Prostate gland (tissue), 2 donors: ENCODE measurements around the gene CCDC198.

Source experiments
- CTCF ChIP-seq, 4 experiments: fragments of 200-600 bp in 2 of 4; fragments of 450-650 bp in 2 of 4; sonication (generic) in 2 of 4; IDR thresholded peaks; 1 replicate in 3 of 4; 2 replicates in 1 of 4; pipeline ENCODE4 v1.5.1; 2016 to 2019; ENCODE audit warnings: antibody characterized with exemption in 4 of 4, mild to moderate bottlenecking in 2 of 4, moderate library complexity in 2 of 4
- POLR2A ChIP-seq: fragments of 450-650 bp; IDR thresholded peaks from one replicate; pipeline ENCODE4 v1.6.1; 2016; ENCODE audit warnings: antibody characterized with exemption, mild to moderate bottlenecking
- POLR2AphosphoS5 ChIP-seq: sonication (generic); formaldehyde crosslinking; IDR thresholded peaks from one replicate; pipeline ENCODE4 v1.6.1; 2017; ENCODE audit warnings: antibody characterized with exemption

GRCh38 chr14:57420033-57420432 lies 73.6 kb downstream of the CCDC198 start:
- TF ChIP-seq CTCF (IDR thresholded peaks at IDR 0.05), result no peak
- no peak for TF ChIP-seq POLR2AphosphoS5
- no peak for TF ChIP-seq POLR2A
